WTC11 (cell line): ENCODE results near the gene LYPLA2. TPM values are rescaled to one million over a fixed set of nuclear protein-coding genes. Genes with fewer than 3 reads are reported as not detected.

Experiments used
- ATAC-seq: fragments of 200-7000 bp; cut with Tn5 transposase; 2 replicates; pipeline ENCODE4 v1.10.0; 2021; ENCODE audit warnings: mild to moderate bottlenecking, moderate library complexity
- CTCF ChIA-PET: fragments of 300-600 bp; sonication (Branson Sonifier 250); formaldehyde crosslinking; loops from one replicate; lab custom pipeline; 2021; ENCODE audit warnings: antibody characterized with exemption; lab: Charles Lee
- POLR2A ChIA-PET: fragments of 350-600 bp; sonication (Branson Sonifier 250); formaldehyde crosslinking; loops from one replicate; lab custom pipeline; 2021; ENCODE audit warnings: antibody characterized with exemption; lab: Charles Lee
- DNase-seq: peaks from one replicate; pipeline ENCODE4 v3.0.0; 2021; ENCODE audit warnings: low spot score
- H3K27ac Mint-ChIP-seq: 2 replicates; pipeline ENCODE4 v1.8.0; 2021; ENCODE audit warnings: mixed read lengths
- H3K27me3 Mint-ChIP-seq: 2 replicates; pipeline ENCODE4 v1.8.0; 2021; ENCODE audit warnings: low read depth, mild to moderate bottlenecking, moderate library complexity, mixed read lengths
- H3K36me3 Mint-ChIP-seq: 2 replicates; pipeline ENCODE4 v1.8.0; 2021; ENCODE audit warnings: mixed read lengths
- H3K4me1 Mint-ChIP-seq: 2 replicates; pipeline ENCODE4 v1.8.0; 2022; ENCODE audit warnings: mixed read lengths
- H3K4me3 Mint-ChIP-seq: 2 replicates; pipeline ENCODE4 v1.8.0; 2021; ENCODE audit warnings: mild to moderate bottlenecking, moderate library complexity, mixed read lengths
- H3K9me3 Mint-ChIP-seq: 2 replicates; pipeline ENCODE4 v1.8.0; 2021; ENCODE audit warnings: mixed read lengths
- CREB1 ChIP-seq: sonication (generic); formaldehyde crosslinking; IDR thresholded peaks from 2 replicates; pipeline ENCODE4 v1.8.0; 2023; ENCODE audit warnings: mild to moderate bottlenecking, missing genetic modification reagents
- E2F1 ChIP-seq: sonication (generic); formaldehyde crosslinking; IDR thresholded peaks from 2 replicates; pipeline ENCODE4 v1.8.0; 2022; ENCODE audit warnings: mild to moderate bottlenecking, missing genetic modification reagents
- ESRRA ChIP-seq: sonication (generic); formaldehyde crosslinking; IDR thresholded peaks from 2 replicates; pipeline ENCODE4 v1.8.1; 2022; ENCODE audit warnings: mild to moderate bottlenecking, missing genetic modification reagents, borderline replicate concordance
- ETV6 ChIP-seq: sonication (generic); formaldehyde crosslinking; IDR thresholded peaks from 2 replicates; pipeline ENCODE4 v1.8.1; 2022; ENCODE audit warnings: mild to moderate bottlenecking, missing genetic modification reagents
- GTF2I ChIP-seq: fragments of 250-450 bp; sonication (Bioruptor Pico); conservative IDR thresholded peaks from 2 replicates; pipeline ENCODE4 v1.4.0; 2021; ENCODE audit warnings: mild to moderate bottlenecking
- HMGA2 ChIP-seq: fragments of 250-450 bp; sonication (Bioruptor Pico); IDR thresholded peaks from 2 replicates; pipeline ENCODE4 v1.4.0; 2021; ENCODE audit warnings: mild to moderate bottlenecking, moderate library complexity
- NR3C1 ChIP-seq: sonication (generic); formaldehyde crosslinking; conservative IDR thresholded peaks from 2 replicates; pipeline ENCODE4 v1.8.1; 2023; ENCODE audit warnings: low read depth, mild to moderate bottlenecking, missing genetic modification reagents
- OVOL2 ChIP-seq: fragments of 250-450 bp; sonication (Bioruptor Pico); IDR thresholded peaks from 2 replicates; pipeline ENCODE4 v1.9.0; 2021; ENCODE audit warnings: mild to moderate bottlenecking, borderline replicate concordance
- RORB ChIP-seq: fragments of 250-450 bp; sonication (Bioruptor Pico); IDR thresholded peaks from 2 replicates; pipeline ENCODE4 v1.9.0; 2021; ENCODE audit warnings: mild to moderate bottlenecking
- SMAD4 ChIP-seq: sonication (generic); formaldehyde crosslinking; IDR thresholded peaks from 2 replicates; pipeline ENCODE4 v1.8.0; 2022; ENCODE audit warnings: mild to moderate bottlenecking, missing genetic modification reagents
- ZNF281 ChIP-seq: sonication (generic); formaldehyde crosslinking; IDR thresholded peaks from 2 replicates; pipeline ENCODE4 v1.8.0; 2023; ENCODE audit warnings: mild to moderate bottlenecking, missing genetic modification reagents
- total RNA-seq: library from RNA; stranded (reverse); gene quantifications from 3 replicates; pipeline ENCODE4 v1.2.3, GENCODE V29; 2021
- TF ChIP-seq, protein P1 (sequence below): fragments of 250-450 bp; sonication (Bioruptor Pico); IDR thresholded peaks from 2 replicates; pipeline ENCODE4 v1.9.0; 2021; ENCODE audit warnings: mild to moderate bottlenecking
- TF ChIP-seq, protein P2 (sequence below): sonication (generic); formaldehyde crosslinking; IDR thresholded peaks from 2 replicates; pipeline ENCODE4 v1.8.0; 2023; ENCODE audit warnings: missing genetic modification reagents
- TF ChIP-seq, protein P3 (sequence below): fragments of 250-450 bp; sonication (Bioruptor Pico); IDR thresholded peaks from 2 replicates; pipeline ENCODE4 v1.9.0; 2021; ENCODE audit warnings: moderate library complexity, mild to moderate bottlenecking, inconsistent platforms, borderline replicate concordance
- TF ChIP-seq, protein P4 (sequence below): fragments of 200-600 bp; IDR thresholded peaks from 2 replicates; pipeline ENCODE4 v1.8.0; 2022; ENCODE audit warnings: antibody characterized with exemption

The LYPLA2 gene
- total RNA-seq, 1 experiment from 2014 or later: 164 TPM

DNA sequence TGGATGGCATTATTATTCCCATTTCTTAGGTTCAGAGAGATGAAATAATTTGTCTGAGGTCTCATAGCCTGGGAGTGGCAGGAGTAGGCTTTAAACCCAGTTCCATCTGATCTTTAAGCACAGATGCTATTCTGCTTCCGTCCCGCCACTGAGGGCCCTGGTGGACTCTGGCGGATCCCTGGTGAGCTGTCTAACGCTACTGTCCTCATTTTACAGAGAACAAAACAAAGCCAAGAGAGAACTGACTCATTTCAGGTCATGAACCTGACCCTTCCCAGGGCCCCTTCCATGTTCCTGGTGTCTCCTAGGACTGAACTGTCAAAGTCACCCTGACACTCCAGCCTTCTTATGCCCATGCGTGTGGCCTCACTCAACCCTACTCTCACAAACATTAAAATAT lies 12.7 kb downstream of the LYPLA2 start:
- no peak for ATAC-seq
- Mint-ChIP-seq H3K4me1 (peaks cover 11% of the 10 kb centered on the region), H3K27me3 (peaks cover 17% of the 10 kb centered on the region), H3K9me3 (no peaks in the 10 kb centered on the region), H3K36me3 (no peaks in the 10 kb centered on the region; the same call in 1 of the 2 replicates), H3K27ac (no peak overlapping the region), H3K4me3 (no peak overlapping the region)
- ChIA-PET POLR2A (no interaction called here), CTCF (interaction anchor here (0.8 to 1.2 kb wide), 2 partner anchors 32 to 113 kb away, joined by 3 read pairs; no protein-coding TSS in a partner anchor)
- no peak for DNase-seq
- TF ChIP-seq, protein P1, sequence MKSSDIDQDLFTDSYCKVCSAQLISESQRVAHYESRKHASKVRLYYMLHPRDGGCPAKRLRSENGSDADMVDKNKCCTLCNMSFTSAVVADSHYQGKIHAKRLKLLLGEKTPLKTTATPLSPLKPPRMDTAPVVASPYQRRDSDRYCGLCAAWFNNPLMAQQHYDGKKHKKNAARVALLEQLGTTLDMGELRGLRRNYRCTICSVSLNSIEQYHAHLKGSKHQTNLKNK: no peak
- TF ChIP-seq ETV6: no peak
- TF ChIP-seq, protein P2, sequence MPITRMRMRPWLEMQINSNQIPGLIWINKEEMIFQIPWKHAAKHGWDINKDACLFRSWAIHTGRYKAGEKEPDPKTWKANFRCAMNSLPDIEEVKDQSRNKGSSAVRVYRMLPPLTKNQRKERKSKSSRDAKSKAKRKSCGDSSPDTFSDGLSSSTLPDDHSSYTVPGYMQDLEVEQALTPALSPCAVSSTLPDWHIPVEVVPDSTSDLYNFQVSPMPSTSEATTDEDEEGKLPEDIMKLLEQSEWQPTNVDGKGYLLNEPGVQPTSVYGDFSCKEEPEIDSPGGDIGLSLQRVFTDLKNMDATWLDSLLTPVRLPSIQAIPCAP (CRISPR knock-in tag): no peak
- TF ChIP-seq RORB (CRISPR knock-in tag): no peak
- no peak for TF ChIP-seq ZNF281 (CRISPR knock-in tag)

GRCh38 chr1:23804183-23804835 lies 13.4 kb downstream of the LYPLA2 start:
- ChIA-PET POLR2A (no interaction called here), CTCF (interaction anchor here (0.8 to 1.2 kb wide), 2 partner anchors 33 to 112 kb away, joined by 3 read pairs; no protein-coding TSS in a partner anchor)
- H3K4me1 Mint-ChIP-seq: peaks cover 7% of the 10 kb centered on the region
- no peak overlapping the region for H3K27ac Mint-ChIP-seq
- H3K9me3 Mint-ChIP-seq: no peaks in the 10 kb centered on the region
- TF ChIP-seq, protein P3, sequence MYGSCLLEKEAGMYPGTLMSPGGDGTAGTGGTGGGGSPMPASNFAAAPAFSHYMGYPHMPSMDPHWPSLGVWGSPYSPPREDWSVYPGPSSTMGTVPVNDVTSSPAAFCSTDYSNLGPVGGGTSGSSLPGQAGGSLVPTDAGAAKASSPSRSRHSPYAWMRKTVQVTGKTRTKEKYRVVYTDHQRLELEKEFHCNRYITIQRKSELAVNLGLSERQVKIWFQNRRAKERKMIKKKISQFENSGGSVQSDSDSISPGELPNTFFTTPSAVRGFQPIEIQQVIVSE (CRISPR knock-in tag): no peak
- TF ChIP-seq, protein P4, sequence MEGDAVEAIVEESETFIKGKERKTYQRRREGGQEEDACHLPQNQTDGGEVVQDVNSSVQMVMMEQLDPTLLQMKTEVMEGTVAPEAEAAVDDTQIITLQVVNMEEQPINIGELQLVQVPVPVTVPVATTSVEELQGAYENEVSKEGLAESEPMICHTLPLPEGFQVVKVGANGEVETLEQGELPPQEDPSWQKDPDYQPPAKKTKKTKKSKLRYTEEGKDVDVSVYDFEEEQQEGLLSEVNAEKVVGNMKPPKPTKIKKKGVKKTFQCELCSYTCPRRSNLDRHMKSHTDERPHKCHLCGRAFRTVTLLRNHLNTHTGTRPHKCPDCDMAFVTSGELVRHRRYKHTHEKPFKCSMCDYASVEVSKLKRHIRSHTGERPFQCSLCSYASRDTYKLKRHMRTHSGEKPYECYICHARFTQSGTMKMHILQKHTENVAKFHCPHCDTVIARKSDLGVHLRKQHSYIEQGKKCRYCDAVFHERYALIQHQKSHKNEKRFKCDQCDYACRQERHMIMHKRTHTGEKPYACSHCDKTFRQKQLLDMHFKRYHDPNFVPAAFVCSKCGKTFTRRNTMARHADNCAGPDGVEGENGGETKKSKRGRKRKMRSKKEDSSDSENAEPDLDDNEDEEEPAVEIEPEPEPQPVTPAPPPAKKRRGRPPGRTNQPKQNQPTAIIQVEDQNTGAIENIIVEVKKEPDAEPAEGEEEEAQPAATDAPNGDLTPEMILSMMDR: 0 out of 2 replicates have a peak, but pooled peaks have one; percentile 12
- TF ChIP-seq, all 79 proteins: peak for 1
- DNase-seq (no peak), ATAC-seq (no peak)
- Mint-ChIP-seq H3K27me3 (peaks cover 17% of the 10 kb centered on the region), H3K36me3 (no peaks in the 10 kb centered on the region), H3K4me3 (no peak overlapping the region)

GRCh38 chr1:23805025-23805424 lies 14.1 kb downstream of the LYPLA2 start:
- POLR2A ChIA-PET: no interaction called here
- no peak for ATAC-seq
- H3K9me3 Mint-ChIP-seq: no peaks in the 10 kb centered on the region
- no peak for DNase-seq
- peaks cover 3% of the 10 kb centered on the region; the same call in 1 of the 2 replicates for H3K4me1 Mint-ChIP-seq
- H3K27ac Mint-ChIP-seq: no peak overlapping the region
- CTCF ChIA-PET: interaction anchor here (1.0 to 1.6 kb wide), 2 partner anchors 33 to 112 kb away, joined by 4 to 5 read pairs; no protein-coding TSS in a partner anchor
- peaks cover 17% of the 10 kb centered on the region for H3K27me3 Mint-ChIP-seq
- H3K36me3 Mint-ChIP-seq: no peaks in the 10 kb centered on the region
- no peak for TF ChIP-seq E2F1 (CRISPR knock-in tag)
- TF ChIP-seq CREB1: no peak
- TF ChIP-seq OVOL2: no peak
- no peak for TF ChIP-seq NR3C1
- no peak for TF ChIP-seq ESRRA (CRISPR knock-in tag)
- no peak for TF ChIP-seq GTF2I (CRISPR knock-in tag)
- no peak for TF ChIP-seq HMGA2 (CRISPR knock-in tag)
- TF ChIP-seq SMAD4 (CRISPR knock-in tag): no peak
- H3K4me3 Mint-ChIP-seq: no peak overlapping the region
